CD4-positive, alpha-beta memory T cell (primary cell): Measurements from ENCODE around the gene GPC5. TPM values are rescaled to one million over a fixed set of nuclear protein-coding genes. Genes with fewer than 3 reads are reported as not detected.

ENCODE experiments used
- microRNA-seq: library from miRNA; unstranded; fragments of <30 nt; microRNA quantifications from one replicate; pipeline ENCODE4 v1.2.0, GENCODE V29; 2021; ENCODE audit warnings: borderline replicate concordance, borderline number of aligned reads, borderline microRNAs expressed, mixed read lengths
- polyA plus RNA-seq, 2 donors: library from polyadenylated mRNA; unstranded; fragments of 300-500 nt; fragmentation: Illumina TruSeq; gene quantifications; one replicate each; pipeline ENCODE4 v1.2.3, GENCODE V29; 2021
- total RNA-seq, 2 experiments: library from RNA; stranded (reverse); gene quantifications; one replicate each; pipeline ENCODE4 v1.2.3, GENCODE V29; 2021

The GPC5 gene
- total and polyA plus RNA-seq, 4 experiments from 2014 or later: 0.14 TPM; not detected in 3

Small RNA genes lying within 50 kb of the gene (microRNA-seq; reads per million reads assigned to microRNA genes)
- gene MIR548AS: not detected

Other genes with a start within 250 kb of the GPC5 start
- gene MIR17HG, start 50.9 kb upstream of the GPC5 start, total RNA-seq: 10 to 100 TPM; 12.7 to 13.2 TPM
- under 1 TPM; 0.18 to 0.71 TPM for gene MIR17HG, start 50.9 kb upstream of the GPC5 start, polyA plus RNA-seq